CD1c-positive myeloid dendritic cell (primary cell): ENCODE measurements around the gene CYBA.

Experiments
- DNase-seq: peaks from one replicate; pipeline ENCODE4 v3.0.0-alpha.2; 2016; ENCODE audit errors: extremely low spot score

CYBA gene

GRCh38 chr16:88593910-88594309 lies 56.9 kb downstream of the CYBA start:
- no peak for DNase-seq

GRCh38 chr16:88593489-88593888 lies 57.4 kb downstream of the CYBA start:
- DNase-seq, result no peak
